Endothelial cell of umbilical vein (primary cell): ENCODE data around the gene MBD4. TPM values are rescaled to one million over a fixed set of nuclear protein-coding genes. Genes with fewer than 3 reads are reported as not detected.

Source experiments
- BruUV-seq: library from RNA; stranded (reverse); fragments of 400-500 nt; replicated peaks from 2 replicates; lab custom pipeline; 2021; lab: Mats Ljungman, UMichigan
- CTCF ChIA-PET: fragments of 300-600, 350-600 bp; sonication (Branson Sonifier 250); formaldehyde crosslinking; loops from one replicate; lab custom pipeline; 2021; ENCODE audit warnings: antibody characterized with exemption, inconsistent platforms; lab: Charles Lee
- POLR2A ChIA-PET: fragments of 300-600, 350-600 bp; sonication (Branson Sonifier 250); formaldehyde crosslinking; loops from one replicate; lab custom pipeline; 2021; ENCODE audit warnings: antibody characterized with exemption, inconsistent platforms; lab: Charles Lee
- DNase-seq: peaks from one replicate; pipeline ENCODE4 v3.0.0-alpha.2; 2011; ENCODE audit warnings: low read depth, low spot score
- FAIRE-seq: peaks from 2 replicates; lab custom pipeline; 2011; peaks lifted over from hg19 to GRCh38; lab: Jason Lieb, UNC
- H2AFZ ChIP-seq: 2 replicates; pipeline ENCODE4 v1.6.0; 2012; ENCODE audit warnings: low read depth, low read length, control low read depth, inconsistent platforms
- H3K27ac ChIP-seq: 2 replicates; pipeline ENCODE4 v1.5.1; 2011; ENCODE audit warnings: low read depth, mild to moderate bottlenecking, control low read depth, low read length, moderate library complexity; ENCODE audit not compliant: insufficient read depth
- H3K27me3 ChIP-seq, 2 experiments: 2 replicates each; pipeline versions ENCODE4 v1.6.0 to v1.6.1; 2011; ENCODE audit warnings: low read length in 2 of 2, mixed read lengths in 1 of 2; ENCODE audit not compliant: control insufficient read depth in 2 of 2, insufficient read depth in 2 of 2
- H3K36me3 ChIP-seq, 2 experiments: 2 replicates in 1 of 2; 3 replicates in 1 of 2; pipeline ENCODE4 v1.5.1; 2011; ENCODE audit warnings: low read length in 2 of 2, mild to moderate bottlenecking in 1 of 2, moderate library complexity in 1 of 2; ENCODE audit not compliant: control insufficient read depth in 2 of 2, insufficient read depth in 2 of 2; ENCODE audit errors: extremely low read depth in 1 of 2
- H3K4me1 ChIP-seq: 3 replicates; pipeline ENCODE4 v1.5.1; 2011; ENCODE audit warnings: mild to moderate bottlenecking, low read length; ENCODE audit not compliant: control insufficient read depth, insufficient read depth; ENCODE audit errors: extremely low read depth
- H3K4me2 ChIP-seq: 2 replicates; pipeline ENCODE4 v1.6.1; 2011; ENCODE audit warnings: low read length, control low read depth, mixed read lengths; ENCODE audit not compliant: insufficient read depth
- H3K4me3 ChIP-seq, 3 experiments: fragments of 200-600 bp in 1 of 3; sonication (generic), shearing (Covaris generic) in 1 of 3; replicated peaks in 1 of 3; 2 replicates each; pipeline ENCODE4 v1.5.1; 2011 to 2016; ENCODE audit warnings: control low read depth in 3 of 3, low read length in 3 of 3, mild to moderate bottlenecking in 2 of 3, inconsistent platforms in 1 of 3, low read depth in 1 of 3, moderate library complexity in 1 of 3; ENCODE audit not compliant: insufficient read depth in 1 of 3
- H3K79me2 ChIP-seq: 2 replicates; pipeline ENCODE4 v1.6.0; 2012; ENCODE audit warnings: low read length, inconsistent platforms; ENCODE audit not compliant: control insufficient read depth, insufficient read depth
- H3K9ac ChIP-seq: replicated peaks from 2 replicates; pipeline ENCODE3; 2011; ENCODE audit warnings: low read length, control low read depth; ENCODE audit not compliant: insufficient read depth; ENCODE audit errors: extremely low read depth
- H3K9me1 ChIP-seq: replicated peaks from 3 replicates; pipeline ENCODE4 v1.6.0; 2011; ENCODE audit warnings: mild to moderate bottlenecking, low read length; ENCODE audit not compliant: control insufficient read depth, insufficient read depth; ENCODE audit errors: extremely low read depth
- H3K9me3 ChIP-seq: replicated peaks from 2 replicates; pipeline ENCODE4 v1.5.1; 2012; ENCODE audit warnings: low read length, inconsistent platforms; ENCODE audit not compliant: control insufficient read depth, insufficient read depth
- H4K20me1 ChIP-seq: replicated peaks from 2 replicates; pipeline ENCODE3; 2011; ENCODE audit warnings: mild to moderate bottlenecking, low read length; ENCODE audit not compliant: control insufficient read depth, insufficient read depth; ENCODE audit errors: extremely low read depth
- EZH2 ChIP-seq: IDR thresholded peaks from 2 replicates; pipeline ENCODE4 v1.6.1; 2012; ENCODE audit warnings: borderline replicate concordance, low read depth, mild to moderate bottlenecking, moderate library complexity, low read length, inconsistent platforms; ENCODE audit not compliant: severe bottlenecking
- FOS ChIP-seq: IDR thresholded peaks from 2 replicates; pipeline ENCODE4 v1.6.1; 2011; ENCODE audit warnings: mild to moderate bottlenecking, low read length, moderate library complexity, borderline replicate concordance; ENCODE audit not compliant: insufficient read depth
- GATA2 ChIP-seq: IDR thresholded peaks from 2 replicates; pipeline ENCODE4 v1.7.0; 2011; ENCODE audit warnings: low read depth, mild to moderate bottlenecking, moderate library complexity, mixed read lengths, low read length; ENCODE audit not compliant: insufficient read length, insufficient read depth
- JUN ChIP-seq: IDR thresholded peaks from 2 replicates; pipeline ENCODE4 v1.6.1; 2011; ENCODE audit warnings: borderline replicate concordance, low read depth; ENCODE audit not compliant: insufficient read length, insufficient read depth
- MAX ChIP-seq: IDR thresholded peaks from 2 replicates; pipeline ENCODE4 v1.6.1; 2011; ENCODE audit not compliant: insufficient read depth, insufficient read length
- MYC ChIP-seq: IDR thresholded peaks from one replicate; pipeline ENCODE4 v1.6.1; 2011; ENCODE audit warnings: mild to moderate bottlenecking, low read depth, low read length
- POLR2A ChIP-seq: IDR thresholded peaks from 2 replicates; pipeline ENCODE4 v1.6.1; 2012; ENCODE audit warnings: low read depth, mild to moderate bottlenecking, control low read depth, low read length
- POLR2AphosphoS5 ChIP-seq: IDR thresholded peaks from 2 replicates; pipeline ENCODE4 v1.6.1; 2012; ENCODE audit warnings: low read depth, mild to moderate bottlenecking, control low read depth, low read length, moderate library complexity; ENCODE audit not compliant: insufficient read depth
- dilution Hi-C: fragments of 300-500 bp; cut with MboI; formaldehyde crosslinking; loops from one replicate; pipeline ENCODE4 v1.15.0; 2019; ENCODE audit warnings: low sequenced_read_pairs; ENCODE audit not compliant: extremely low pct_ligation_motif_present
- intact Hi-C: fragments of 100-400 bp; cut with micrococcal nuclease; formaldehyde crosslinking; loops from one replicate; pipeline ENCODE4 v1.10.0; 2022
- polyA plus RNA-seq, 4 experiments: library from polyadenylated mRNA; depleted of rRNA in 3 of 4; stranded (reverse) in 3 of 4; unstranded in 1 of 4; fragments of >200 nt; gene quantifications; 2 replicates each; pipeline versions ENCODE4 v1.2.1 to v1.2.3, GENCODE V29; 2011 to 2012; ENCODE audit warnings: missing spikeins in 1 of 4
- total RNA-seq: library from RNA; stranded (reverse); gene quantifications from 2 replicates; pipeline ENCODE4 v1.2.3, GENCODE V29; 2021
- TF ChIP-seq, protein P1 (sequence below), 2 donors: IDR thresholded peaks; 1 replicate in 1 of 2; 2 replicates in 1 of 2; pipeline ENCODE4 v1.5.1; 2011; ENCODE audit warnings: low read length in 2 of 2, mild to moderate bottlenecking in 2 of 2, moderate library complexity in 2 of 2, control low read depth in 1 of 2, inconsistent platforms in 1 of 2, low read depth in 1 of 2; ENCODE audit not compliant: insufficient read depth in 1 of 2; ENCODE audit errors: extremely low read depth in 1 of 2

MBD4 gene
- total and polyA plus RNA-seq, 2 donors (not counting 3 experiments of a cell fraction or from before 2014, with no cell fraction given) = 17.4 to 39.5 TPM

DNA sequence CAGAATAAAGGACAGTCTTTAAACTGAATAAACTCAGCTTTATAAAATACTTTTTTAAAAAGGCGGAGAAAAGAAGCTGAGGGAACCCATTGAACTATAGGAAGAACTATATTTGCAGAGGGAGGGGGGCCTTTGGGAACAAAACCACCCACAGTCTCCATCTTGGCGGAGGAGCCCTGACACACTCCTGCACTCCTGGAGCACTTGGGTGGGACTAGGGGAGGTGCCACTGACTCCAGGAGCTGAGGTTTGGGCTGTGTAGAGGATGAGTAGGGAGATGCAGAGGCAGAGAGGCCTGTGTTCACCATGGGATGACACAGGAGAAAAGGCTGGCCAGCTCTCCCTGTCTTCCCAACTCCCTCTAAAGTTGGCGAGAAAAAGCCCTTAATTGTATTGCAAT is 36.1 kb upstream of the MBD4 start:
- no peak overlapping the region for H3K4me3 ChIP-seq
- no TSS peak for BruUV-seq
- no peak overlapping the region for H3K4me2 ChIP-seq
- dilution Hi-C loops (no loop called here), intact Hi-C loops (no loop called here)
- no peak overlapping the region for H3K27ac ChIP-seq
- H3K4me1 ChIP-seq = no peaks in the 10 kb centered on the region
- no peaks in the 10 kb centered on the region for H4K20me1 ChIP-seq
- no peak for DNase-seq
- H3K9me3 ChIP-seq = no peaks in the 10 kb centered on the region
- ChIA-PET CTCF (interaction anchor here (0.9 to 2.2 kb wide), 4 partner anchors 9 to 92 kb away, joined by 3 to 9 read pairs (median 6); no protein-coding TSS in a partner anchor), POLR2A (no interaction called here)
- H2AFZ ChIP-seq = no peak overlapping the region
- no peaks in the 10 kb centered on the region for H3K27me3 ChIP-seq
- no peaks in the 10 kb centered on the region for H3K79me2 ChIP-seq
- TF ChIP-seq POLR2AphosphoS5 (no peak), JUN (no peak), FOS (no peak), POLR2A (no peak), GATA2 (no peak), MYC (no peak), EZH2 (no peak), MAX (no peak)
- TF ChIP-seq, protein P1, sequence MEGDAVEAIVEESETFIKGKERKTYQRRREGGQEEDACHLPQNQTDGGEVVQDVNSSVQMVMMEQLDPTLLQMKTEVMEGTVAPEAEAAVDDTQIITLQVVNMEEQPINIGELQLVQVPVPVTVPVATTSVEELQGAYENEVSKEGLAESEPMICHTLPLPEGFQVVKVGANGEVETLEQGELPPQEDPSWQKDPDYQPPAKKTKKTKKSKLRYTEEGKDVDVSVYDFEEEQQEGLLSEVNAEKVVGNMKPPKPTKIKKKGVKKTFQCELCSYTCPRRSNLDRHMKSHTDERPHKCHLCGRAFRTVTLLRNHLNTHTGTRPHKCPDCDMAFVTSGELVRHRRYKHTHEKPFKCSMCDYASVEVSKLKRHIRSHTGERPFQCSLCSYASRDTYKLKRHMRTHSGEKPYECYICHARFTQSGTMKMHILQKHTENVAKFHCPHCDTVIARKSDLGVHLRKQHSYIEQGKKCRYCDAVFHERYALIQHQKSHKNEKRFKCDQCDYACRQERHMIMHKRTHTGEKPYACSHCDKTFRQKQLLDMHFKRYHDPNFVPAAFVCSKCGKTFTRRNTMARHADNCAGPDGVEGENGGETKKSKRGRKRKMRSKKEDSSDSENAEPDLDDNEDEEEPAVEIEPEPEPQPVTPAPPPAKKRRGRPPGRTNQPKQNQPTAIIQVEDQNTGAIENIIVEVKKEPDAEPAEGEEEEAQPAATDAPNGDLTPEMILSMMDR (IDR thresholded peaks at IDR 0.05; ENCODE audit: extremely low read depth in 1 of 2, insufficient read depth in 1 of 2, low read depth in 1 of 2, low read length in 2 of 2) = no peak
- no peak overlapping the region for H3K9ac ChIP-seq
- no peaks in the 10 kb centered on the region for H3K9me1 ChIP-seq
- FAIRE-seq = no peak
- H3K36me3 ChIP-seq = peaks cover 7 to 23% of the 10 kb centered on the region in 2 experiments
